IMR-90 (cell line): ENCODE data around the gene MICAL3.

Experiments used
- BHLHE40 ChIP-seq: fragments of 150-350 bp; IDR thresholded peaks from 2 replicates; pipeline ENCODE4 v1.6.1; 2016; ENCODE audit warnings: mild to moderate bottlenecking, low read depth, low read length
- MAFK ChIP-seq: IDR thresholded peaks from 2 replicates; pipeline ENCODE4 v1.6.1; 2012; ENCODE audit warnings: low read depth, low read length, improper control_type of control experiment
- MXI1 ChIP-seq: IDR thresholded peaks from 2 replicates; pipeline ENCODE4 v1.6.1; 2012; ENCODE audit warnings: low read depth, mild to moderate bottlenecking, low read length, moderate library complexity, borderline replicate concordance
- POLR2A ChIP-seq: IDR thresholded peaks from 2 replicates; pipeline ENCODE4 v1.6.1; 2012; ENCODE audit warnings: mild to moderate bottlenecking, low read depth, low read length
- RAD21 ChIP-seq: IDR thresholded peaks from 2 replicates; pipeline ENCODE4 v1.6.1; 2012; ENCODE audit warnings: low read length, improper control_type of control experiment
- RCOR1 ChIP-seq: IDR thresholded peaks from 2 replicates; pipeline ENCODE4 v1.6.1; 2012; ENCODE audit warnings: mild to moderate bottlenecking, low read length, improper control_type of control experiment; ENCODE audit not compliant: insufficient replicate concordance
- RFX5 ChIP-seq: IDR thresholded peaks from 2 replicates; pipeline ENCODE4 v1.8.0; 2012; ENCODE audit warnings: low read depth, mild to moderate bottlenecking, low read length, moderate library complexity
- SMC3 ChIP-seq: fragments of 150-350 bp; IDR thresholded peaks from 2 replicates; pipeline ENCODE4 v1.6.1; 2016; ENCODE audit warnings: low read depth, mild to moderate bottlenecking, antibody characterized with exemption, low read length, moderate library complexity
- TF ChIP-seq, protein P1 (sequence below): conservative IDR thresholded peaks from 2 replicates; pipeline ENCODE4 v1.5.1; 2012; ENCODE audit warnings: mild to moderate bottlenecking, low read depth, low read length, improper control_type of control experiment

DNA sequence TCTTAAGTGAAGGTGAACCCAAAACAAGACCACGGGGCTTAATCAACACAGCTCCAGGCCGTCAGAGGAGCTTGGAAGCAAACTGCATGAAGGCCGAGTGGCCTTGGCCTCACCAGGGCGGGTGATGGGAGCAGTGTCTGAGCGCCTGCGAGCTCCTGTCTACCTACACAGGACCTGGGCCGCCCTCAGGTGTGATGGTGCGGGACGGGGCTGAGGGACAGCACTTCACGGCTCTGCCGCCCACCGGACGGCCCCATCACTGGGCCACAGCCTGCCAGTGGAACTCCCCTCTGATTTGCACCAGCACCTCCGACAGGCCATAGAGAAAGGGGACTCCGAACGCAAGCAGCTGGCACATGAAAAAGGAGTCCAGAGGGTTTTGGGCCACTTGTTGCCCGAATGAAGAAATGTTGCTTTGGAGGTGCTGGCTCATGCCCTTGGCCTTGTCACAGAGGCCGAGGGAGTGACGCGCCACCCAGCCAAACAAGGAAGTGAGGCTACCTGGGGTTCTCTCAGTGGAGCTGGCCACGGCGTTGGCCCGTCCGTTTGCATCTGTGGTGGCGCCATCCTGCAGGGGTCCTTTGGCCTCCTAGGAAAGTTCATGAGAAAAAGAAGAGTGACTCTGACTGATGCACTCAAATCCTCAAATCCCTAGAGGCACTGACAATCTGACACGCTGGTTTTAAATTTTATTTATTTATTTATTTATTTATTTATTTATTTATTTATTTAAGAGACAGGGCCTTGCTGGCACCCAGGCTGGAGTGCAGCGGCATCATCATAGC, 159.8 kb downstream of the MICAL3 start:
- TF ChIP-seq, protein P1, sequence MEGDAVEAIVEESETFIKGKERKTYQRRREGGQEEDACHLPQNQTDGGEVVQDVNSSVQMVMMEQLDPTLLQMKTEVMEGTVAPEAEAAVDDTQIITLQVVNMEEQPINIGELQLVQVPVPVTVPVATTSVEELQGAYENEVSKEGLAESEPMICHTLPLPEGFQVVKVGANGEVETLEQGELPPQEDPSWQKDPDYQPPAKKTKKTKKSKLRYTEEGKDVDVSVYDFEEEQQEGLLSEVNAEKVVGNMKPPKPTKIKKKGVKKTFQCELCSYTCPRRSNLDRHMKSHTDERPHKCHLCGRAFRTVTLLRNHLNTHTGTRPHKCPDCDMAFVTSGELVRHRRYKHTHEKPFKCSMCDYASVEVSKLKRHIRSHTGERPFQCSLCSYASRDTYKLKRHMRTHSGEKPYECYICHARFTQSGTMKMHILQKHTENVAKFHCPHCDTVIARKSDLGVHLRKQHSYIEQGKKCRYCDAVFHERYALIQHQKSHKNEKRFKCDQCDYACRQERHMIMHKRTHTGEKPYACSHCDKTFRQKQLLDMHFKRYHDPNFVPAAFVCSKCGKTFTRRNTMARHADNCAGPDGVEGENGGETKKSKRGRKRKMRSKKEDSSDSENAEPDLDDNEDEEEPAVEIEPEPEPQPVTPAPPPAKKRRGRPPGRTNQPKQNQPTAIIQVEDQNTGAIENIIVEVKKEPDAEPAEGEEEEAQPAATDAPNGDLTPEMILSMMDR = no peak
- TF ChIP-seq MXI1 (no peak), RAD21 (no peak), RFX5 (no peak), POLR2A (no peak), MAFK (no peak), RCOR1 (no peak), SMC3 (no peak), BHLHE40 (no peak)
